K562 (cell line): ENCODE results near the gene RADX. TPM values are rescaled to one million over a fixed set of nuclear protein-coding genes. Genes with fewer than 3 reads are reported as not detected.

Source experiments
- ATAC-seq: fragments of 200-7000 bp; cut with Tn5 transposase; 3 replicates; pipeline ENCODE4 v1.9.1; 2020; ENCODE audit warnings: moderate library complexity
- BruUV-seq: library from RNA; stranded (reverse); fragments of 400-500 nt; replicated peaks from 2 replicates; lab custom pipeline; 2021; lab: Mats Ljungman, UMichigan
- CTCF ChIA-PET: fragments of 300-600 bp; formaldehyde crosslinking; extraction: SDS; loops from one replicate; lab custom pipeline; 2021; ENCODE audit warnings: low intra/inter-chr PET ratio; lab: Yijun Ruan, JAX
- POLR2A ChIA-PET: fragments of 300-600, 350-650 bp; sonication (Branson Sonifier 250); formaldehyde crosslinking; extraction: SDS; loops from one replicate; lab custom pipeline; 2021; ENCODE audit warnings: antibody characterized with exemption, inconsistent platforms; lab: Yijun Ruan, JAX
- DNase-seq, 4 experiments: peaks; one replicate each; pipeline versions ENCODE4 v3.0.0 to v3.0.0-alpha.2; 2011 to 2018; ENCODE audit warnings: low spot score in 3 of 4, mixed read lengths in 3 of 4; ENCODE audit errors: extremely low read depth in 1 of 4
- FAIRE-seq: peaks from 2 replicates; lab custom pipeline; 2011; peaks lifted over from hg19 to GRCh38; lab: Jason Lieb, UNC
- H2AFZ ChIP-seq: 2 replicates; pipeline ENCODE4 v1.6.0; 2011; ENCODE audit warnings: low read depth, low read length, control low read depth, inconsistent platforms
- H3K27ac ChIP-seq: fragments of 200-600 bp; 3 replicates; pipeline ENCODE4 v1.8.0; 2011; ENCODE audit warnings: low read depth, mild to moderate bottlenecking, control low read depth, inconsistent platforms, low read length, moderate library complexity, mixed read lengths; ENCODE audit errors: extremely low read depth
- H3K27me3 ChIP-seq, 2 experiments: fragments of 300-600 bp in 1 of 2; 2 replicates in 1 of 2; 3 replicates in 1 of 2; pipeline versions ENCODE4 v1.6.0 to v1.8.0; 2011; ENCODE audit warnings: inconsistent platforms in 2 of 2, low read length in 2 of 2, mild to moderate bottlenecking in 1 of 2, mixed read lengths in 1 of 2, moderate library complexity in 1 of 2; ENCODE audit not compliant: control insufficient read depth in 2 of 2, insufficient read depth in 2 of 2
- H3K36me3 ChIP-seq: fragments of 300-600 bp; 3 replicates; pipeline ENCODE4 v1.8.0; 2011; ENCODE audit warnings: mild to moderate bottlenecking, low read length, inconsistent platforms; ENCODE audit not compliant: control insufficient read depth, insufficient read depth
- H3K4me1 ChIP-seq, 2 experiments: fragments of 200-600 bp in 1 of 2; replicated peaks in 1 of 2; 2 replicates in 1 of 2; 3 replicates in 1 of 2; pipeline versions ENCODE4 v1.5.1 to v1.8.0; 2011; ENCODE audit warnings: inconsistent platforms in 2 of 2, low read length in 2 of 2, mild to moderate bottlenecking in 1 of 2, mixed read lengths in 1 of 2, moderate library complexity in 1 of 2; ENCODE audit not compliant: control insufficient read depth in 2 of 2, insufficient read depth in 2 of 2
- H3K4me2 ChIP-seq: 2 replicates; pipeline ENCODE4 v1.6.1; 2011; ENCODE audit warnings: low read length, control low read depth, inconsistent platforms, mixed read lengths; ENCODE audit not compliant: insufficient read depth
- H3K4me3 ChIP-seq: fragments of 200-600 bp; sonication (generic), shearing (Covaris generic); 2 replicates; pipeline ENCODE4 v1.5.1; 2016; ENCODE audit warnings: control low read depth, inconsistent platforms
- H3K79me2 ChIP-seq: fragments of 200-600 bp; 3 replicates; pipeline ENCODE4 v1.8.0; 2011; ENCODE audit warnings: low read length, inconsistent platforms; ENCODE audit not compliant: control insufficient read depth, insufficient read depth
- H3K9ac ChIP-seq, 2 experiments: 2 replicates each; pipeline versions ENCODE4 v1.6.0 to v1.6.1; 2011; ENCODE audit warnings: low read depth in 2 of 2, low read length in 2 of 2, control low read depth in 1 of 2, inconsistent platforms in 1 of 2, mild to moderate bottlenecking in 1 of 2, mixed read lengths in 1 of 2; ENCODE audit not compliant: insufficient read depth in 1 of 2
- H3K9me1 ChIP-seq: one replicate; pipeline ENCODE4 v1.6.0; 2011; ENCODE audit warnings: inconsistent platforms, mild to moderate bottlenecking, low read length, moderate library complexity; ENCODE audit not compliant: control insufficient read depth, insufficient read depth
- H3K9me3 ChIP-seq: replicated peaks from 2 replicates; pipeline ENCODE4 v1.5.1; 2011; ENCODE audit warnings: low read depth, low read length, inconsistent platforms; ENCODE audit not compliant: control insufficient read depth, insufficient read depth
- H4K20me1 ChIP-seq: replicated peaks from 2 replicates; pipeline ENCODE4 v1.6.1; 2011; ENCODE audit warnings: low read length, inconsistent platforms, mixed read lengths; ENCODE audit not compliant: control insufficient read depth, insufficient read depth
- E2F3 ChIP-seq: fragments of 250-450 bp; sonication (Bioruptor Pico); IDR thresholded peaks from 2 replicates; pipeline ENCODE4 v1.4.0; 2020; ENCODE audit warnings: mild to moderate bottlenecking
- HCFC1 ChIP-seq: IDR thresholded peaks from 2 replicates; pipeline ENCODE4 v1.6.1; 2012; ENCODE audit warnings: low read depth, low read length, improper control_type of control experiment
- HDAC1 ChIP-seq, 2 experiments: fragments of 450-650 bp; IDR thresholded peaks; 2 replicates each; pipeline ENCODE4 v1.6.1; 2016 to 2017; ENCODE audit warnings: inconsistent platforms in 1 of 2, mild to moderate bottlenecking in 1 of 2, moderate library complexity in 1 of 2
- KDM5B ChIP-seq: fragments of 200-600 bp; sonication (generic); IDR thresholded peaks from 2 replicates; pipeline ENCODE4 v1.6.1; 2012; ENCODE audit warnings: low read depth, mild to moderate bottlenecking, moderate library complexity, low read length, control low read depth, inconsistent platforms; ENCODE audit not compliant: insufficient replicate concordance
- RBM15 ChIP-seq: fragments of 200-400 bp; formaldehyde crosslinking; IDR thresholded peaks from 2 replicates; pipeline ENCODE4 v1.6.1; 2018; ENCODE audit warnings: mild to moderate bottlenecking, low read length, moderate library complexity; ENCODE audit not compliant: insufficient read depth
- SIN3B ChIP-seq: fragments of 450-650 bp; IDR thresholded peaks from 2 replicates; pipeline ENCODE4 v1.6.1; 2017; ENCODE audit warnings: low read depth, mild to moderate bottlenecking, moderate library complexity
- SMARCA4 ChIP-seq: fragments of 450-650 bp; IDR thresholded peaks from 2 replicates; pipeline ENCODE4 v1.6.1; 2016
- SMARCB1 ChIP-seq: IDR thresholded peaks from 2 replicates; pipeline ENCODE4 v1.6.1; 2011; ENCODE audit warnings: improper control_type of control experiment, low read depth; ENCODE audit not compliant: insufficient read length
- ZNF347 ChIP-seq: fragments of 450-650 bp; formaldehyde crosslinking; IDR thresholded peaks from 2 replicates; pipeline ENCODE4 v1.4.0; 2020; ENCODE audit warnings: low read depth, mild to moderate bottlenecking, moderate library complexity
- ZNF408 ChIP-seq: fragments of 250-450 bp; sonication (Bioruptor Pico); IDR thresholded peaks from 2 replicates; pipeline ENCODE4 v1.4.0; 2020; ENCODE audit warnings: low read depth, mild to moderate bottlenecking, moderate library complexity
- ZNF778 ChIP-seq: fragments of 450-650 bp; formaldehyde crosslinking; IDR thresholded peaks from 2 replicates; pipeline ENCODE4 v1.4.0; 2020; ENCODE audit warnings: mild to moderate bottlenecking, moderate library complexity
- WGBS: fragments of 100-300 bp; shearing (Covaris generic); methylation state at CpG from one replicate; pipeline ENCODE4 v1.1.6; 2016; ENCODE audit warnings: low coverage, mixed read lengths; ENCODE audit not compliant: insufficient coverage; ENCODE audit errors: missing lambda C conversion rate; 5-methylcytosine and 5-hydroxymethylcytosine counted together
- in situ Hi-C: fragments of 300-500 bp; cut with MboI; formaldehyde crosslinking; loops from 4 replicates; pipeline ENCODE4 v1.15.0; 2018; ENCODE audit warnings: inconsistent platforms, mixed read lengths
- intact Hi-C: fragments of 100-400 bp; cut with micrococcal nuclease; formaldehyde crosslinking; loops from 2 replicates; pipeline ENCODE4 v1.14.2; 2022
- polyA plus RNA-seq, 8 experiments: library from polyadenylated mRNA; depleted of rRNA in 4 of 8; stranded (reverse) in 5 of 8; unstranded in 3 of 8; fragments of >200 nt; fragmentation: Nextera tagmentation in 2 of 8; fragmentation: Illumina TruSeq in 1 of 8; extraction: Ambion mirVana in 2 of 8; extraction: Trizol in 1 of 8; gene quantifications; 2 replicates each; pipeline versions ENCODE4 v1.2.1 to v1.2.3, GENCODE V29; 2011 to 2014; ENCODE audit warnings: inconsistent platforms in 1 of 8, missing spikeins in 1 of 8
- total RNA-seq, 7 experiments: library from RNA; depleted of rRNA in 6 of 7; stranded (reverse); fragments of >200 nt in 6 of 7; fragmentation: Illumina TruSeq in 2 of 7; extraction: Trizol in 2 of 7; gene quantifications; 2 replicates each; pipeline versions ENCODE4 v1.2.1 to v1.2.3, GENCODE V29; 2011 to 2021; ENCODE audit warnings: low replicate concordance in 1 of 7

Gene RADX
- total and polyA plus RNA-seq, 9 of the 15 experiments (the other 6 are each of a cell fraction or from before 2014, with no cell fraction given): 0.03 to 0.40 (median 0.12) TPM; not detected in 1

DNA sequence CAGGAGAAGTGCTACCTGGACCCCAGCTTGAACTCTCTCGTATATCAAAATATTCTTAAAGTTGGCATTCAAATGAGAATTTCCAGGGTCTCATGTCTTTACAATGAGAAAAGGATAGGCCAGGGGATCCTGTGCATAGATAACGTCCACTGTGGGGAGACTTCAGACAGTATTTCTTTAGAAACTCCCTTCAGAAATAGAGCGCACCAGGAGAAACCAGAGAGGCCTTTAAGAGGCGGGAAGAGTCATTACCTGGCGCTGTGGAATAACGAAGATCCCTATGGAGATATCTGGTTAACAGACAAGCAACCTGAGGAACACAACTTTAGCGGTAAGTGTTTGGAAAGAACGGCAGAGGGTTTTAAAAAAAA, 600 bp downstream of the RADX start (continued):
- no peak for TF ChIP-seq SMARCA4
- TF ChIP-seq RBM15: no peak
- no peak for TF ChIP-seq HDAC1 (IDR thresholded peaks at IDR 0.05)
- no peak for TF ChIP-seq SIN3B
- no peak for TF ChIP-seq SMARCB1
- TF ChIP-seq HCFC1: no peak
- TF ChIP-seq ZNF347 (CRISPR knock-in tag): no peak
- TF ChIP-seq E2F3: no peak
- no peak for TF ChIP-seq ZNF778
- no peak for TF ChIP-seq ZNF408 (CRISPR knock-in tag)

DNA sequence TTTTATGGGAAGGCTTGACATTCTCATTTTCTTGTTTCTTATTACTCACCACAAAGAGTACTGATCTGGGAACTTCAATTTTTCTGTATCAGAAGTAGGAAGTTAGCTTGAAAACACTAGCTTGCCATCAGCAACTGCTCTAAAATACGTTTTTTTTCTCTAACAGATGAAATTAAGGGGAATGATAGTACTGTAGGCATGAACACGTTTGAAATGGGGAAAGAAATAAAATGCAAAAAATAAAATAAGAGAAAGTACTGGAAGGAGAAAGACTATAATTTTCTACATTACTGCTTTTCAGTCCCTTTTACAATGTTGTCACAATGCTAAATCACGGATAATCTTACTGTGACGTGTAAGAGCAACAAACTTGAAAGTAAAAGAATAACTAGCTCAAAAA, 1.5 kb downstream of the RADX start:
- Histone ChIP-seq H3K27me3 (no peaks in the 10 kb centered on the region), H3K79me2 (no peaks in the 10 kb centered on the region), H3K36me3 (no peaks in the 10 kb centered on the region), H4K20me1 (no peaks in the 10 kb centered on the region), H2AFZ (no peak overlapping the region), H3K27ac (no peak overlapping the region), H3K4me3 (no peak overlapping the region), H3K4me1 (peaks cover 0 to 3% of the 10 kb centered on the region in 2 experiments; a peak in 1 of 5 replicates), H3K9me1 (no peaks in the 10 kb centered on the region), H3K4me2 (no peak overlapping the region), H3K9ac (no peak overlapping the region), H3K9me3 (no peaks in the 10 kb centered on the region)
- ChIA-PET POLR2A (no interaction called here), CTCF (no interaction called here)
- FAIRE-seq: no peak
- no peak for ATAC-seq
- no TSS peak for BruUV-seq
- TF ChIP-seq KDM5B: no peak
- in situ Hi-C loops (no loop called here), intact Hi-C loops (no loop called here)
- DNase-seq: no peak
- WGBS: 2% methylated on average over 4 of the region's 4 CpGs
